ENCODE measurements around the gene SH2D2A.

DNA sequence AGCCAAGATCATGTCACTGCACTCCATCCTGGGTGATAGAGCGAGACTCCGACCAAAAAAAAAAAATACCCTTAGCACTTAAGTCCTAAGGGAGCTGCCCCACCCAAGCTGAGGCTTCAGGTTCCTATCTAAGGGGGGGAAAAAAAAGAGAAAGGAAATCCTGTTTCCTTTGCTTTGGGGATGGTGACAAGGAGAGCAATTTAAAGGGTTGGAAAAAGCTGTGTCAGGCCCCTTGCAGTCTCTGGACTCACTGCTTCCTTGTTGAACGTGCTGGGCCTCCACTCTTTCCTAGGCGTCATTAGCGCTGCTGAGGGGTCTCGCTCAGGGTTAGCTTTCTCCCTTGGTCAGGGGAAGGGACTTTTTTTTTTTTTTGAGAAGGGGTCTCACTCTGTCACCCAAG is 31.2 kb downstream of the SH2D2A start:
- TF ChIP-seq GATA3 (IDR thresholded peaks at IDR 0.05; ENCODE audit: low read depth, low read length) (no peak), GATA2 (IDR thresholded peaks at IDR 0.05; ENCODE audit: low read depth, low read length) (no peak)
